GM19468 (cell line): ENCODE results near the gene KIF11.
"Not testable (repeated sequence)": the region's sequence is repeated elsewhere in the genome, so short reads cannot be mapped to it uniquely, and the experiment has no call there.

ENCODE experiments used
- ATAC-seq: cut with Tn5 transposase; IDR thresholded peaks from one replicate; pipeline ENCODE4 v1.9.1; 2021; ENCODE audit warnings: mild to moderate bottlenecking, moderate library complexity, moderate number of reproducible peaks; ENCODE audit not compliant: unreplicated experiment; ENCODE audit errors: extremely low read depth

Gene KIF11

DNA sequence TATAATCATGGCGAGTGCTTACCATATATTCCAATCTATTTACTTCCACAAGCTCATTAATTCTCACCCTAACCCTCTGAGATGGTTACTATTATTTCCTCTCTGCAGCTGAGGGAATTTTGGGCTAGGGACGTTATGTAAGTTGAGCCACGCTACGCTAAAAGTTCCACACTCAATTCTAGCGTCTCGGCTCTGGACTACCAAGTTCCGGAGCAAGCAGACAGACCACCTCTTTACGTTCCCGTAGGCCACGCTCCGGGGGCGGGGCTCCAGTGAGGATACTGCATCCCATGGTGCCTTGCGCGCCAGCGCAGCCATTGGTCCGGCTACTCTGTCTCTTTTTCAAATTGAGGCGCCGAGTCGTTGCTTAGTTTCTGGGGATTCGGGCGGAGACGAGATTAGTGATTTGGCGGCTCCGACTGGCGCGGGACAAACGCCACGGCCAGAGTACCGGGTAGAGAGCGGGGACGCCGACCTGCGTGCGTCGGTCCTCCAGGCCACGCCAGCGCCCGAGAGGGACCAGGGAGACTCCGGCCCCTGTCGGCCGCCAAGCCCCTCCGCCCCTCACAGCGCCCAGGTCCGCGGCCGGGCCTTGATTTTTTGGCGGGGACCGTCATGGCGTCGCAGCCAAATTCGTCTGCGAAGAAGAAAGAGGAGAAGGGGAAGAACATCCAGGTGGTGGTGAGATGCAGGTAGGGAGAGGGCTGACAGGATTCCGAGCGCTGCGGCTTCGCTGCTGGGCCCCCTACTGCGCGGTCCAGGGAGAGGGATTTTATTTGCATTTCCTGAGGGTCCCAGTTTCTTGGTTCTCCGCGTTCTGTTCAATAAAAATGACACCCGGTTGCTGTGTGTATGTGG is at the start of gene KIF11:
Gene KIF11 (plus strand): TSS at position 370 of the 858 bp plus-strand sequence. CDS start 246 bp downstream, at position 616.
- ATAC-seq: peak; percentile 50

DNA sequence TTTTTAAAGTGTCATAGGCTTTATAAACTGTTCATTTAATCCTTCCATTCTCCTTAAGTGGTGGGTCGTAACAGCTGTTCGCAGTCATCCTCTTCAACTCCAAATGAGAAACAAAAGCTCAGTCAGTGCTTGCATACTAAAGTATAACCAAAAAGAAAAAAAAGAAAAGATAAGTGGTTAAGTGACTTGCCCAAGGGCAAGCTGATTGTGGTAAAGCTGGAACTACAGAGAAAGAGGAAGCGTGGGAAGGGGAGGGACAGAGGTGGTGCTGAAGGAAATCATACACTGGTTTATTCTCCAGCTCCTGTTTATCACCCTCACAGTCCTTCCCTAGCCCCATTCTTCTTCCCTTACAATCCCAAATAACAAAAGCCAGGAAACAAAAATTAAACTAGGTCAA is 48.6 kb upstream of the KIF11 start:
- no peak for ATAC-seq

DNA sequence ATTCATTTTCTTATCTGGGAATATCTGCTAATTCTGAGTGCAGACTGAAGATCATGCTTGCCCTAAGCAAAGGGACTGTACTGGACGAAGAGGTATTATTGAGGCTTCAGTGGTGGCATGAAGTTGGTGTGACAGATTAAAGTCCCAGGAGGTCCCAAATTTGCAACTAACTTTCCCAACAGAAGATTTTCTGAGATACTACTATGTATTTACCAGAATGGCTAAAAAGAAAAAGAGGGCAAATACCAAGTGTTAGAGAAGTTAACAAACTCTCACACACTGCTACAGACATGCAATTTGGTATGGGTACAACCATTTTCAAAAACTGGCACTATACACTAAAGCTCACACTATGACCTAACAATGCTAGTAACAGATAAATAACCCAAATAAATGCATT is 47.4 kb upstream of the KIF11 start:
- no peak for ATAC-seq

DNA sequence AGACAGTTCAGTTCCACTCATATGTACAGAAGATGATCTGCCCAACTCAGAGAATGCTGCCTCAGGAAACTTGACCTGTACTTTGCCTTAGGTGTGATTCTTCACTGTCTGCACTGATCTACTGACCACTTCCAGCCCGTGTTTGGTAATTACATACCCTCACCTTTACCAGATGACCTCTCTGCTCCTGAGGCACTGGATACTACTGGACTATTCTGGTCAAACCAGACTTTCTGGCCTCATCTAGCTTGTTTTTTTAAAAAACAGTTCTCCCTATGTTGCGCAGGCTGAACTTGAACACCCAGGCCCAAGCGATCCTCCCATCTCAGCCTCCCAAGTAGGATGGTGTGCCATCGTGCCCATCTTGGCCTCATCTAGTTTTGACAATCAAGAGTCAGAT is 45.3 kb upstream of the KIF11 start:
- ATAC-seq: no peak

DNA sequence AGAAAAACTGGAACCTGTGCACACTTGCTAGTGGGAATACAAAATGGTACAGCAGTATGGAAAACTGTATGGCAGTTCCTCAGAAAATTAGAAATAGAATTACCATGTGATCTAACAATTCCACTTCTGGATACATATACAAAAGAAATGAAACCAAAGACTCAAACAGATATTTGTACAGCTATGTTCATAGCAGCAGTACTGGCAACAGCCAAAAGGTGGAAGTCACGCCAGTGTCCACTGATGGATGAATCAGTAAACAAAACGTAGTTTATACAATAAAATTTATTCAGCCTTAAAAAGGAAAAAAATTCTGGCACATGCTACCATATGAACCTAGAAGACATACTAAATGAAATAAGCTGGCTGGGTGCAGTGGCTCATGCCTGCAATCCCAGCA is 42.0 kb upstream of the KIF11 start:
- no peak for ATAC-seq

DNA sequence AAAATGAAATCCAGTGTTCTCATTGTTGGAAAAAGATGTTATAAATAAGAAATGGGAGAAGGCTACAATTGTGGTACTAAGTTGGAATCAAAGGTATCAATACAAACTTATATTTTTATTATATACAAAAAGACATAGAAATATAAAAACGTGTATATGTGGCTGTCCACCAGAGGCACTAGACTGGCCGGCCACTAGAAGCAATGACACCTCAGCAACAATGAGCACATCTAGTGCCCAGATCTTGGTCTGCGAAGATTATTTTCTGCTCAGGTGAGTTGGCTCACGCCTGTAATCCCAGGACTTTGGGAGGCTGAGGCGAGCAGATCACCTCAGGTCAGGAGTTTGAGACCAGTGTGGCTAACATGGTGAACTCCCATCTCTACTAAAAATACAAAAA is 40.6 kb upstream of the KIF11 start:
- no peak for ATAC-seq

DNA sequence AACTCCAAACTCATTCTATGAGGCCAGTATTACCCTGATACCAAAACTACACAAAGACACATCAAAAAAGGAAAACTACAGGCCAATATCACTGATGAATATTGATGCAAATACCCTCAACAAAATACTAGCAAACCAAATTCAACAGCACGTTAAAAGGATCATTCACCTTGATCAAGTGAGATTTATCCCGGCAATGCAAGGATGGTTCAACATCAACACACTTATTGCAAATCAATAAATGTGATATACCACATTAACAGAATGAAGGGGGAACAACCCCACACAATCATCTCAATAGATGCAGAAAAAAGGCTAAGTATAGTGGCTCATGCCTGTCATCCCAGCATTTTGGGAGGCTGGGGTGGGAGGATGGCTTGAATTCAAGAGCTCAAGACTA is 39.0 kb upstream of the KIF11 start:
- no peak for ATAC-seq

DNA sequence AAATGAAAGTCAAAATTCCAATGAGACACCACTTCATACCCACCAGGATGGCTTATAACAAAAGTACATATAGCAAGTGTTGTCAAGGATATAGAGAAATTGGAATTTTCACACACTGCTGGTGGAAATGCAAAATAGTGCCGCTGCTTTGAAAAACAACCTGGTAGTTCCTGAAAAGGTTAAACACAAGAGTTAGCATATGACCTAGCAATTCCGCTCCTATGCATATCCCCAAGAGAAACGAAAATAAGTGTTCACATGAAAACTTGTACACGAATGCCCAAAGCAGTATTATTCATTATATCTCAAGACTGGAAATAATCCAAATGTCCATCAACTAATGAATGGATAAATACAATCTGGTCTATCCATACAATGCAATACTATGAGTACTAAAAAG is 33.9 kb upstream of the KIF11 start:
- no peak for ATAC-seq

DNA sequence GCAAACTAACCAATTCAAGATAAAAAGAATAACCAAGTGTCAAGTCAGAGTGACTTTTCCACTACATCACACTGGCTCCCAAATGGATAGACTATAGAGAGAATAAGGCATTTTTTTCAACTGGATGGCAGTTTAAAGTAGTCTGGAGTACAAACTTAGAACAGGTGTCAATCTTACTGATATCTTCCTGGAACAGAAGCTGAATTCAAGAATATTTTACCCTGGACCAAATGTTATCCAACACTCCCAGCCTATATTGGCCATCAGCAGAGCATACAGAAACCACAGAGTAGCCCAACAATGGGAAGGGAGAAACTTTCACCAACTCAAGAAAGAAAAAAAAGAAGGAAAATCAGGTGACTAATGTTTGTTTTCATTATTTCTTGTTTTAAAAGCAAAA is 30.5 kb upstream of the KIF11 start:
- no peak for ATAC-seq

DNA sequence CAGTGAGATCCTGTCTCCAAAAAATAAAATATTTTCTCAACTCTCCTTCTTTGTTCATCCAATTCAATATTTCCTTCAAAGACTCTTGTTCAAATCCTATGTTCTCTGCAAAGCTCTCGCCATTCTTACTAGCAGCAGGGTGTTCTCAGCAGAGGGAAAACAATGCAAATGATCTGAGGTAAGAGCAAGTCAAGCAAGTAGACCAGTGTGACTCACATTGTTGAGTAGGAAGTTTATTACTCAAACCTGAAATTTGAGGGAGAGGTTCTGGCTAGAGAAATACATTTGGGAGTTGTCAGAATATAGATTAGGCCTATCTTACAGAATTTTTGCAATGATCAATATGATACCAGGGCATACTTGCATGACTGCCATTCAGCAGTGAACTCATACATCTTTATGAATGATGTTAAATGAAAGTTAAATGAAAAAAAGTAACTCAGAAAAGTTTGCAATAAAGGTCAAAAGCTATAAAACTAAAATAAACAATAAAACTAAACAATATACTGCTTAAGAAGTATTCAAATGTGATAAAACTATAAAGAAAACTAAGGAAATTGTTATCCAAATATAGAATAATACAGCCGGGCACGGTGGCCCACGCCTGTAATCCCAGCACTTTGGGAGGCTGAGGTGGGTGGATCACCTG is 24.9 kb upstream of the KIF11 start:
- ATAC-seq: no peak

DNA sequence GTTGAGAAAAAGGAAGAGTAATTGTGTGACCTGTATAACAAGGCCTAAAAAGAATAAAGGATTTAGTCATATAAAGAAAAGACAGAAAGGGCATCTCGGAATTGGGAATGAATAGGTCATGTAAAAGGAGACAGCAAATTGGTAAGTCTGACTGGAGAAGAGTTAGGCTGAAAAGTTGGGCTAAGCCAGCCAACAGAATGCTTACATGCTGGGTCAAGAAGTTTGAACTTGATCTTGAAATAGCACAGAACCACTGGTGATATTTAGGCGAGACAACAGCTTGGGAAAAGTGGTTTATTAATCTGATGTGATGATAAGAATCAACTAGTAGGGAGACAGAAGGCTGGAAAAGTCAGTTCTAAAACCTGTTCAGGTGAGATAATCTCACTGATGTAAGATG is 23.9 kb upstream of the KIF11 start:
- ATAC-seq: no peak

DNA sequence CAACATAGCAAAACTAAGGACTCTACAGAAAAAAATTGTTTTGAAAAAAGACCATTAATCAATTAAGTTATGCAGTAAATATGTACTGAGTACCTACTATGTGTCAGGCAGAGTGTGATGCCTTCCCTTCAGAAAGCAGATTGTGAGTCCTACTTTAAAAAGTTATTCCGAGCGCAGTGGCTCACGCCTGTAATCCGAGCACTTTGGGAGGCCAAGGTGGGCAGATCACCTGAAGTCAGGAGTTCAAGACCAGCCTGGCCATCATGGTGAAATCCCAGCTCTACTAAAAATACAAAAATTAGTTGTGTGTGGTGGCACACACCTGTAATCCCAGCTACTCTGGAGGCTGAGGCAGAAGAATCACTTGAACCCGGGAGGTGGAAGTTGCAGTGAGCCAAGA is 23.3 kb upstream of the KIF11 start:
- ATAC-seq: not testable (repeated sequence)

DNA sequence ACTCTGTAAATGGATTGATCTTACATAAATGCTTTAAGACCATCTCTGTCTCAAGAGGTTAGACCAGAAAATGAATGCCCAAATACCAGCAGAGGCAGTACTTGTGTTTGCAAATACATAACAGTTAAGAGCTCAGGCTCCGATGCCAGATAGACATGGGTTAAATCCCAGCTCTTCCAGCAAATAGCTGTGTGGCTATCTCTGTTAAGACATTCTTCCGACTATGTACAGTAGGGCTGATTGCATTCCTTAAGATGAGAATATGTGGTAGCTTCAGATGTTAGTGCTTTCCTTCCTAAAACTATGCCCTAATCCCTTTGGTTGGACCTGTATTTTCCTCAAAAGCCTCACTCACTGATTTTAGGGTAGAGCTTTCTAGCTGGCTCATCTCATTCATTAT is 21.3 kb upstream of the KIF11 start:
- ATAC-seq: no peak

DNA sequence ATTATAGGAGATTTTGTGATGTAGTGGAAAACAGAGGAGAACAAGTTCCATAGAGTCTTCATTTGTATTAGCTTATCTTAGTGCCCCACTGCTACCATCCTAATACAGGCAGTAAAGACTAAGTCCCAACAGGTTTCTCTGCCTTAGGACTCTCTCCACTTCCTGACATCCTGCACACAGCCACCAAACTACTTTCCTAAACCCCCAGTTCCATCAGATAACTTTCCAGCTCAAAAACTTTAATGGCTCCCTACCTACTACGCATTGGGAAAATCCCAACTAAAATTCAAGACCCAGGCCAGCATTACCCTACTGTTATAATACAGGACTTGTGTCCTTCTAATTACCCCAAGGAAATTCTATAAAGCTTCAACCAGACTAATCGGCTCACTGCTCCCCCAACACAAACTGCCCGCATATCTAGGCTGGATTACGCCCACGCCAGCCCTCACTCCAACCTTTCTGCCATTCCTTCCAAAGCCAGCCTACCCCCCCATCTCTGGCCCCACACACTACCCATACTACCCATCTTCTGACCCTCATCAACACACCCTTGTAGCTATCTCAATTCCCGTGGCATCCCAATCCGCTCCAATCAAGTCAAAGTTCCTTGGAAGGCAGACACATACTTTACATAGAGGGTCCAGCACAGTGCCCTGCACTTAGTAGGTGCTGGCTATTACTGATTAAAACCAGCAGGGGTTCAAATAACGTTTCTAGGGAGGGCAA is 20.4 kb upstream of the KIF11 start:
- no peak for ATAC-seq

DNA sequence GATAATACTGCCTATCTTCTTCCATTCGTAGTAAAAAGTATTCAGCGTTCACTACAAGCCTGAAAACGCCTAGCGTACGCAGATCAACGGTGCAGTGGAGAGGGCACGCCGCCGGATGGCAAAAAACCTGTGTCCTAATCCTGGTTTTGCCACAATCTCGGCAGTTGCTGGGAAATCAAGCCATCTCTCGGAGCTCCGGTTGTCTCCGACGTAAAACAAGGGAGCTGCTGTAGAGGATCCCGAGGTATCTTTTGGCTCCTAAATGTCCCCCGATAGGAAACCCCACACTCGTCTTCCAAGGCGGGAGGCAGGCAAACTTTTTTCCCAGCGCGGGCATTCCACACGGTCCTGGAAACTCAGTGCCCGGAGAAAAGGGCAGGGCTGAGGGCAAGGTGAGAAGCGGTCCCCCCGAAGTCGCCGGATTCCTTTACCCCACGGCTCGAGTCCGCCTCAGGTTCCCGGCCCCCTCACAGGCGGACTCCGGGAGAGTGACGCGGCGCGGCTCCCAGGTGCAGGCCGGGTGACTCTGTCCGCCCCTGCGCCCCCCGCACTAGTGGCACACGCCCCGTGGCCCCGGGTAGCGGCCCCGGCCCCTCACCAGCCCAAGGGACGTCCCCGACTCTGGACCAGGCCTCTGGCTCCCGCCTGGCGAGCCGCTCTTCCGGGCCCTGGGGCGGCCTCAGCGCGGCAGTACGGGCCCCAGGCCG is 19.7 kb upstream of the KIF11 start:
- ATAC-seq: no peak

DNA sequence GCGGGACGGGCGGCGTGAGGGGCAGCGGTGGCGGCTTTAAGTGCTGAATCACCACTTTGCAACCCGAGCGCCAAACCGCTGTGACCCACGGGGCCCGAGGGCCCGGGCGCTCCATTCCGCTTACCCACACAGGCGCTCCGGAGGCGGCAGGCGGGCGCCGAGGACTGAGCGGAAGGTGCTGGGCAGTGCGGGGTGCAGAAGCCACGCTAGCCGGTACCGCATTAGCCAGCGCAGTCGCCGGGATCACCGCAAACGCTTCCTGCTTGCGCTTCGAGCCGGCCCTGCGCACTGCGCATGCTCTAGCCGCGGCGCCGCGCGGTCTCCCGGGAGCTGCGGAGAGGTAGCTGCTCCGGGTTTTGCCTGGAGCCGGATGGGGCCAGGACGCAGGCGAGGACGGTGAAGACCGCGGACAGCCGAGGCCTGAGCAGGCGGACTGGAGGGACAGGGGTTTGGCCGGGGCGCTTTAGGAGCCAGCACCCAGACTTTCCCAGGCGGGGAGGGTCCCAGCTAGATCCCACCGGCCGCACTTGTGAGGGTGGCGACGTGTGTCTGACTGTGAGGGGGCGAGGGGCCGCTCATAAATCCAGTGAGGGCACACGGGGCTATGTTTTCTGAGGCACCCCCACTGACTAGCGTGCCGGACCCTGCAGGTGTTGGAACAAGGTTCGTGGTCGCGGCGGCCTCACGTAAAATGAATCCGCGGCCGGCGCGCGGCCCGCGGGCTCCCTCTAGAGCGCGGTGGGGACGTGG is 19.0 kb upstream of the KIF11 start, which contains the start of gene IDE:
Gene IDE (minus strand): TSS at position 296 of the 750 bp plus-strand sequence. CDS start 74 bp downstream, at position 222.
- ATAC-seq: peak; percentile 33

DNA sequence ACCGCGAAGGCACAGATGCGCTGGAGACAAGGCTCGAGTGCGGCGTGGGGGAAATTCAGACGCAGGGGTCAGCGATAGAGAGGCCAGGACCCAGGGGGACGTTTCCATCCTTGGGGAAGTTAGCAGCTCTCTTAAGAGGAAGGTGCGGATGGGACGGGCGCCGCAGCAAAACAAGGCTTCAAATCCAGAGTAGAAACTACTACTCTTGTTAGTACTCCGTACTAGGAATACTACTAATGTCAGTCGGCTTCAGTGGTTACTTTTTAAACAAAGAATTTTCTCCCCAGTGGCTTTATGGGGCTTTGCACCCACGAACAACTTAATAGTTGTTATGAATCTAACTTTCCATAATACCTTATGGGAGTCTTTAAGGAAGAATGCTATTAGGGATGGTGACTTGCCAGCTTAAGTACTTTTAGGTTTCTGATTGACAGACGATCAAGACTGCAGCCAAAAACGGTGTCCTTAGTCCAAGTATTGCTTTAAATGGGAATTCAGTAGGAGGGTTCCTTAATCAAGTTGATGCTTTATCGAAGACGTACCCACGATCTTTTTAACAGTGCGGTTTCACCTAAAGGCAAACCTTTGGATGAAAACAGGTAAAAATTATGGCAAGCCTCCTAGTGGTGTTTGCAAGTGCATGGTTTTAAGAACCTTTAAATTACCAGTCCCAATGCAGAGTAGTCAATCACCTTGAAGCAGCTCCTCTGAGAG is 18.2 kb upstream of the KIF11 start:
- ATAC-seq: no peak

DNA sequence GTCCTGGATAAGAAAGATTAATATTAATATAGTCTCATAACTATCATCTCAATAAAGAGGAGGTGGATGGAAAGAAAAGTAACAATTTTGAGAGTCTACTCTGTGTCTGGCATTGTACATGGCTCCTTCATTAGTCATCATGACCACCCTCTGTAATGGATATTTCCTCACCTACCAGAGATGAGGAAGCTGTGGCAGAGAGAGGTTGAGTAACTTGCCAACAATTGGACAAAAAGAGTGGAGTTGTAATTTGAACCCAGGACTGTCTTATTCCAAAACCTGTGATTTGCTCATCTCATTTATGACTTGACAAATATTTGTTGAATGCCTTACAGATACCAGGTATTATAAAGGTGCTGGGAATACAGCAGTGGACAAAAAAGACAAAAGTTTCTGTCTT is 17.0 kb upstream of the KIF11 start:
- no peak for ATAC-seq

DNA sequence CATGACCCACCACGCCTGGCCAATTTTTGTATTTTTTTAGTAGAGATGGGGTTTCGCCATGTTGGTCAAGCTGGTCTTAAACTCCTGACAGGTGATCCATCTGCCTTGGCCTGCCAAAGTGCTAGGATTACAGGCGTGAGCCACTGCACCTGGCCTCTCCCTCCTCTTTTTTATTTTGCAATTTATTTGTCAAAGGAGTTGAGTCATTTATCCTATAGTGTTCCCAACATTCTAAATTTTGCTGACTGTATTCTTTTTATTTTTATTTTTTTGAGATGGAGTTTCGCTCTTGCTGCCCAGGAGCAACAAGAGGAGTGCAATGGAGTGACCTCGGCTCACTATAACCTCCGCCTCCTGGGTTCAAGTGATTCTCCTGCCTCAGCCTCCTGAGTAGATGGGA is 10.6 kb upstream of the KIF11 start:
- ATAC-seq: not testable (repeated sequence)
